ENCODE results near the gene CTXND1. TPM values are rescaled to one million over a fixed set of nuclear protein-coding genes. Genes with fewer than 3 reads are reported as not detected.

CTXND1 gene
- polyA plus RNA-seq, 3 donors = 10.8 to 13.7 (median 13.4) TPM

GRCh38 chr15:80259942-80260510, 8.0 kb upstream of the CTXND1 start:
- DNase-seq (ENCODE audit: low read depth in 3 of 3, low spot score in 2 of 3) = no peak

GRCh38 chr15:80251428-80252120, 439 bp downstream of the CTXND1 start:
- no peak for DNase-seq (ENCODE audit: low read depth in 3 of 3, low spot score in 2 of 3)

GRCh38 chr15:80250614-80251427, 1.2 kb downstream of the CTXND1 start:
- no peak for DNase-seq (ENCODE audit: low read depth in 3 of 3, low spot score in 2 of 3)

GRCh38 chr15:80249973-80250372, 2.0 kb downstream of the CTXND1 start:
- DNase-seq (ENCODE audit: low read depth in 3 of 3, low spot score in 2 of 3) = no peak

- DNase-seq (ENCODE audit: low read depth in 3 of 3, low spot score in 2 of 3) = no peak
These were observed 4.7 kb downstream of the CTXND1 start for GRCh38 chr15:80247320-80247719.

GRCh38 chr15:80246425-80246894, 5.6 kb downstream of the CTXND1 start:
- DNase-seq (ENCODE audit: low read depth in 3 of 3, low spot score in 2 of 3) = no peak

GRCh38 chr15:80242802-80243201, 9.2 kb downstream of the CTXND1 start:
- DNase-seq (ENCODE audit: low read depth in 3 of 3, low spot score in 2 of 3) = no peak

GRCh38 chr15:80242132-80242769, 9.8 kb downstream of the CTXND1 start:
- no peak for DNase-seq (ENCODE audit: low read depth in 3 of 3, low spot score in 2 of 3)

- DNase-seq (ENCODE audit: low read depth in 3 of 3, low spot score in 2 of 3) = no peak
These were observed 10.5 kb downstream of the CTXND1 start for GRCh38 chr15:80241508-80241907.

- DNase-seq (ENCODE audit: low read depth in 3 of 3, low spot score in 2 of 3) = no peak
These were observed 11.7 kb downstream of the CTXND1 start for GRCh38 chr15:80240276-80240675.

GRCh38 chr15:80234883-80235282, 17.1 kb downstream of the CTXND1 start:
- DNase-seq (ENCODE audit: low read depth in 3 of 3, low spot score in 2 of 3) = no peak

- peak in 1 of 3 donors; percentile 56 for DNase-seq (ENCODE audit: low read depth in 3 of 3, low spot score in 2 of 3)
These were observed 18.4 kb downstream of the CTXND1 start for GRCh38 chr15:80233581-80233980.

- no peak for DNase-seq (ENCODE audit: low read depth in 3 of 3, low spot score in 2 of 3)
These were observed 20.6 kb downstream of the CTXND1 start for GRCh38 chr15:80231371-80231770.

- no peak for DNase-seq (ENCODE audit: low read depth in 3 of 3, low spot score in 2 of 3)
These were observed 22.9 kb downstream of the CTXND1 start for GRCh38 chr15:80228959-80229610.

GRCh38 chr15:80219955-80220354, 32.1 kb downstream of the CTXND1 start:
- DNase-seq (ENCODE audit: low read depth in 3 of 3, low spot score in 2 of 3) = no peak

- no peak for DNase-seq (ENCODE audit: low read depth in 3 of 3, low spot score in 2 of 3)
These were observed 34.6 kb downstream of the CTXND1 start for GRCh38 chr15:80217327-80217900.

- no peak for DNase-seq (ENCODE audit: low read depth in 3 of 3, low spot score in 2 of 3)
These were observed 35.1 kb downstream of the CTXND1 start for GRCh38 chr15:80216911-80217310.

GRCh38 chr15:80216141-80216540, 35.9 kb downstream of the CTXND1 start:
- DNase-seq (ENCODE audit: low read depth in 3 of 3, low spot score in 2 of 3) = no peak

- DNase-seq (ENCODE audit: low read depth in 3 of 3, low spot score in 2 of 3) = no peak
These were observed 37.1 kb downstream of the CTXND1 start for GRCh38 chr15:80214910-80215309.

GRCh38 chr15:80211976-80212375, 40.0 kb downstream of the CTXND1 start:
- no peak for DNase-seq (ENCODE audit: low read depth in 3 of 3, low spot score in 2 of 3)

Measured in right renal cortex interstitium (tissue), 3 donors.